DND-41 (cell line): ENCODE data around the gene FBXL5.

Experiments
- CTCF ChIP-seq: IDR thresholded peaks from 2 replicates; pipeline ENCODE4 v1.5.1; 2012; ENCODE audit warnings: borderline replicate concordance, low read length, moderate library complexity, mild to moderate bottlenecking; ENCODE audit not compliant: poor library complexity, severe bottlenecking; ENCODE audit errors: extremely low read depth
- EZH2 ChIP-seq: IDR thresholded peaks from 3 replicates; pipeline ENCODE4 v1.6.1; 2012; ENCODE audit warnings: borderline replicate concordance, low read depth, mild to moderate bottlenecking, moderate library complexity, low read length, inconsistent platforms; ENCODE audit not compliant: severe bottlenecking

- no peak for TF ChIP-seq CTCF
- TF ChIP-seq EZH2: no peak
These were observed 1.7 kb downstream of the FBXL5 start for GRCh38 chr4:15653420-15653819.
